Glutamatergic neuron (in vitro differentiated cells): ENCODE data around the gene TBC1D1. TPM values are rescaled to one million over a fixed set of nuclear protein-coding genes. Genes with fewer than 3 reads are reported as not detected.

ENCODE experiments used
- DNase-seq: peaks from one replicate; pipeline ENCODE4 v3.0.0; 2022
- H3K27ac Mint-ChIP-seq: one replicate; pipeline ENCODE4 v1.8.0; 2020; ENCODE audit warnings: mild to moderate bottlenecking, mixed read lengths, inconsistent platforms; ENCODE audit not compliant: unreplicated experiment
- H3K27me3 Mint-ChIP-seq: one replicate; pipeline ENCODE4 v1.8.0; 2020; ENCODE audit warnings: mild to moderate bottlenecking, moderate library complexity, mixed read lengths, inconsistent platforms; ENCODE audit not compliant: unreplicated experiment
- H3K36me3 Mint-ChIP-seq: one replicate; pipeline ENCODE4 v1.8.0; 2020; ENCODE audit warnings: mild to moderate bottlenecking, mixed read lengths, inconsistent platforms; ENCODE audit not compliant: unreplicated experiment
- H3K4me1 Mint-ChIP-seq: one replicate; pipeline ENCODE4 v1.8.0; 2020; ENCODE audit warnings: mild to moderate bottlenecking, low read depth, mixed read lengths, inconsistent platforms; ENCODE audit not compliant: unreplicated experiment
- H3K4me3 Mint-ChIP-seq: one replicate; pipeline ENCODE4 v1.8.0; 2020; ENCODE audit warnings: mild to moderate bottlenecking, mixed read lengths, inconsistent platforms; ENCODE audit not compliant: unreplicated experiment
- H3K9me3 Mint-ChIP-seq: one replicate; pipeline ENCODE4 v1.8.0; 2020; ENCODE audit warnings: mild to moderate bottlenecking, moderate library complexity, mixed read lengths, inconsistent platforms; ENCODE audit not compliant: unreplicated experiment
- total RNA-seq: library from RNA; stranded (reverse); fragmentation: NEBNext Ultra II Directional; extraction: Animal tissue kit (Norgen Biotek cat#: 25700); gene quantifications from one replicate; pipeline ENCODE4 v1.2.1, GENCODE V29; 2021; ENCODE audit not compliant: unreplicated experiment
- TF ChIP-seq, protein P1 (sequence below): fragments of 200-600 bp; sonication (generic); IDR thresholded peaks from one replicate; pipeline ENCODE4 v1.5.0; 2021; ENCODE audit not compliant: partially characterized antibody, unreplicated experiment

Gene TBC1D1
- total RNA-seq, 1 donor from 2014 or later = 106 TPM

DNA sequence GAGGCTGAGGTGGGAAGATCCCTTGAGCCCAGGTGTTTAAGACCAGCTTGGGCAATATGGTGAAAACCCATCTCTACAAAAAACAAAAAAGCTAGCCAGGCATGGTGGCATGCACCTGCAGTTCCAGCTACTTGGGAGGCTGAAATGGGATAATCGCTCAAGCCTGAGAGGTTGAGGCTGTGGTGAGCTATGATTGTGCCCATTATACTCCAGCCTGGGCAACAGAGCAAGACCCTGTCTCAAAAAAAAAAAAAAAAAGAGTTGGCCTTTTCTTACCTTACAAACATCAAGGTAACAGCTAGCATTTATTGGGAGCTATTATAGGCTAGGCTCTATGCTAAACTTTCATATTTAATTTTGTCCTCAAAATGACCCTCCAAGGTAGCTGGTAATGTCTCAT is 112.7 kb downstream of the TBC1D1 start:
- DNase-seq = no peak
- Mint-ChIP-seq H3K4me3 (no peak overlapping the region), H3K36me3 (no peaks in the 10 kb centered on the region), H3K4me1 (peaks cover 39% of the 10 kb centered on the region), H3K27ac (no peak overlapping the region), H3K27me3 (no peaks in the 10 kb centered on the region), H3K9me3 (peaks cover 4% of the 10 kb centered on the region)
- TF ChIP-seq, protein P1, sequence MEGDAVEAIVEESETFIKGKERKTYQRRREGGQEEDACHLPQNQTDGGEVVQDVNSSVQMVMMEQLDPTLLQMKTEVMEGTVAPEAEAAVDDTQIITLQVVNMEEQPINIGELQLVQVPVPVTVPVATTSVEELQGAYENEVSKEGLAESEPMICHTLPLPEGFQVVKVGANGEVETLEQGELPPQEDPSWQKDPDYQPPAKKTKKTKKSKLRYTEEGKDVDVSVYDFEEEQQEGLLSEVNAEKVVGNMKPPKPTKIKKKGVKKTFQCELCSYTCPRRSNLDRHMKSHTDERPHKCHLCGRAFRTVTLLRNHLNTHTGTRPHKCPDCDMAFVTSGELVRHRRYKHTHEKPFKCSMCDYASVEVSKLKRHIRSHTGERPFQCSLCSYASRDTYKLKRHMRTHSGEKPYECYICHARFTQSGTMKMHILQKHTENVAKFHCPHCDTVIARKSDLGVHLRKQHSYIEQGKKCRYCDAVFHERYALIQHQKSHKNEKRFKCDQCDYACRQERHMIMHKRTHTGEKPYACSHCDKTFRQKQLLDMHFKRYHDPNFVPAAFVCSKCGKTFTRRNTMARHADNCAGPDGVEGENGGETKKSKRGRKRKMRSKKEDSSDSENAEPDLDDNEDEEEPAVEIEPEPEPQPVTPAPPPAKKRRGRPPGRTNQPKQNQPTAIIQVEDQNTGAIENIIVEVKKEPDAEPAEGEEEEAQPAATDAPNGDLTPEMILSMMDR = no peak

GRCh38 chr4:38004062-38004461 is 113.2 kb downstream of the TBC1D1 start:
- Mint-ChIP-seq H3K4me1 (peaks cover 43% of the 10 kb centered on the region), H3K4me3 (no peak overlapping the region), H3K36me3 (no peaks in the 10 kb centered on the region), H3K27ac (no peak overlapping the region), H3K27me3 (no peaks in the 10 kb centered on the region), H3K9me3 (peaks cover 3% of the 10 kb centered on the region)
- TF ChIP-seq, protein P1 = no peak
- no peak for DNase-seq

DNA sequence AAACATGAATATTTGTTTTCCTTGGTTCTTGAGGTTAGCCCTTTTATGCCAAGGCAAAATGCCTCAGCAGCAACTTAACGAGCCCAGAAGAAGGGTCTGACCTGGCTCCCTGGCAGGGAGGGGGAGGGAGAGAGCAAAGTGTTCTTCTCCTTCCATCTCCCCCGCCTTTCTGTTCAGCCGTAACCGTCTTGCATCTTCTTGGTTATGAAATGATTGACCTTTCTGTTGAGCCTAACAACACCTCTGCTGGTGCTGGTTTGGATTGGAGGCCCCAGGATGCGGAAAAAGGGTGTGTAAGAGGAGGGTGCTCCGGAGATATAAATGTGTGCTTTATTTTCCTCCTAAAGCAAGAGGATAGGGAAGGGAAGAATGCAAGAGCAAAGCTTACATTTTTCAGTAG is 114.0 kb downstream of the TBC1D1 start:
- Mint-ChIP-seq H3K9me3 (peaks cover 3% of the 10 kb centered on the region), H3K4me3 (peak overlapping the region; percentile 45)
- DNase-seq = no peak

DNA sequence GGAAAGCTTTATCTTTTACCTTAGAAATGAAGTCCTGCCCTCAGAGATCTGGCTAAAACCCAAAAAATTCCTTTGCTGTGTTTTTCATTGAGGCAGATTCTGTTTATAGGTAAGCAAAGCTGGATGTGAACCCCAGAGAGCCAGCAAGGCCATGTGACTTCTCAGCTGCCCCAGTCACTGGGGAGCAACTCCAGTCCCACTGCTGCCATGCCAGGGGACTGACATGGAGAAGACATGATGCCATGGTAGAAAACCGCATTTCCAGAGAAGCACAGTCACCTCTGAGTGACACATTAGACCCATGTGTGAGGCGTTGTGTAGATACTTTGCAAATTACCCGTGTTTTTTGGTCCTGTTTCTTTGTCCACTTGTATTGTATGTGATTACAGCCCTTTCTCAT is 114.8 kb downstream of the TBC1D1 start:
- Mint-ChIP-seq H3K36me3 (no peaks in the 10 kb centered on the region), H3K4me1 (peaks cover 50% of the 10 kb centered on the region), H3K27ac (no peak overlapping the region), H3K9me3 (peaks cover 3% of the 10 kb centered on the region), H3K4me3 (no peak overlapping the region), H3K27me3 (no peaks in the 10 kb centered on the region)
- DNase-seq = no peak
- TF ChIP-seq, protein P1 = no peak

More for the DNA sequence above, 114.0 kb downstream of the TBC1D1 start:
- H3K27me3 Mint-ChIP-seq = no peaks in the 10 kb centered on the region
- peaks cover 46% of the 10 kb centered on the region for H3K4me1 Mint-ChIP-seq
- no peaks in the 10 kb centered on the region for H3K36me3 Mint-ChIP-seq
- TF ChIP-seq, protein P1 = no peak
- peak overlapping the region; percentile 77 for H3K27ac Mint-ChIP-seq

GRCh38 chr4:38007645-38008044 is 116.8 kb downstream of the TBC1D1 start:
- H3K27me3 Mint-ChIP-seq = no peaks in the 10 kb centered on the region
- H3K4me3 Mint-ChIP-seq = no peak overlapping the region
- no peak for DNase-seq
- TF ChIP-seq, protein P1 = no peak
- peaks cover 44% of the 10 kb centered on the region for H3K4me1 Mint-ChIP-seq
- H3K9me3 Mint-ChIP-seq = peaks cover 3% of the 10 kb centered on the region
- no peaks in the 10 kb centered on the region for H3K36me3 Mint-ChIP-seq
- H3K27ac Mint-ChIP-seq = no peak overlapping the region
